SKM-1 treated with dmso at 0.1 percent for 144 hours (cell line): Measurements from ENCODE around the gene ZMIZ1.

ENCODE experiments used
- DNase-seq: peaks from one replicate; lab custom pipeline; 2025; ENCODE audit not compliant: unreplicated experiment; lab: John Stamatoyannopoulos, UW

Gene ZMIZ1

GRCh38 chr10:79301754-79302530 is 233.2 kb downstream of the ZMIZ1 start:
- no peak for DNase-seq

DNA sequence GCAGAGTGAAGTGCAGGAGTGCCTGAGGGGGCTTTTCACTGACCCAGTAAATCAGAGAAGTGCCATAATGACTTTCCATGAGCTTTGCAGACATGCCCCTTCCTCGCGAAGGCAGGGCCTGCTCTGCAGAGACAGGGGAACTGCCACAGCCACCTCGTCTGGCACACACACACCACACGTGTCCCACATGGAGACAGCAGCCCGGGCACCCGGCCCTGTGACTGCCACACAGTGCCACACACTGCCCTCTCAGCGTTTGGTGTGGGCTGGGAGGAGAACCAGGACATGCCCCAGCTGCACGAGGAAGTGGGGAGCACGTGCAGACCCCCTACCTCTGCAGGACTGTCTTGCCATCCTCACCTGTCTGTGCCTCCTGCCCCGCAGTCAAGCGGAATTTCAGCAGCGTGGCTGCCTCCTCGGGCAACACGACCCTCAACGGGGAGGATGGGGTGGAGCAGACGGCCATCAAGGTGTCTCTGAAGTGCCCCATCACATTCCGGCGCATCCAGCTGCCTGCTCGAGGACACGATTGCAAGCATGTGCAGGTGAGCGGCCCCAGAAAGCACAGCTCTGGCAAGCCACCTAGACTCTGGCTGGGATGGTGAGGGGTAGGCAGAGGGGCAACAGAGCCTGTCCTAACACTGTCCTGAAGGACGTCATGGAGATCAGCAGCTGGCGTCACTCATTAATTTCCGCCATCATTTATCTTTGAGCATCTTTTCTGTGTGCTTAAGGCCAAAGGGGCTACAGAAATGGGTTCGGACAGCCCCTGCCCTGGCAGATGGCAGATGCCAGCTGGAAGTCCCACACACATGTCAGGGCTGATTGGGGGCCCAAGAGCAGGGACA is 235.1 kb downstream of the ZMIZ1 start:
- no peak for DNase-seq

DNA sequence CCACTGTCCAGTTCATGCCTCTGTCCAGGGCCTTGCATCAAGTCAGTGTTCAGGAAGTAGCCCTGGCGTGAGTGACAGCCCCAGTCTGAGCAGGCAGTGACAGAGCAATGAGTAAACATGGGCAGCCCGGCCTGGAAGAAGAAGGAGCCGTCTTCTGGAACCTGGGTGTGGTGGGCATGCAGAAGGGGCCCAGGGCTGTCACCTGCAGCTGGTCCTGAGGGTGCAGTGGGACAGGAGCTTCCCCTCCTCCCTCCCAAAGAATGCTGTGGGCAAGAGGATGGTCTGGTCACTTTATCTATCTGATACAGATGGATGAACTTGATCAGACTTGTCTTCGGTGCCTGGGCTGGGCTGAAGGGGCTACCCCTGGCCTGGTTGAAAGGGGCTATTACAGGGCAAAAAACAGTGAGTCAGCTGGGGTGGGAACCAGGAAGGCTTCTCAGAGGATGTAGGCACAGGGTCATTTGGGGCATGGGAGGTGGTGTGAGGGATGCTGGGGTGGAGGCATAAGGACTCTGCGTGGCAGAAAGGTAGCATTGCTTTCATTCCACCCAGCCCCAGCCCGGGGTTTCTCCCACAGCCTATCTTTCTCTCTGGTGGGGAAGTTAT is 235.8 kb downstream of the ZMIZ1 start:
- no peak for DNase-seq

GRCh38 chr10:79305515-79305914 is 236.7 kb downstream of the ZMIZ1 start:
- DNase-seq: no peak

DNA sequence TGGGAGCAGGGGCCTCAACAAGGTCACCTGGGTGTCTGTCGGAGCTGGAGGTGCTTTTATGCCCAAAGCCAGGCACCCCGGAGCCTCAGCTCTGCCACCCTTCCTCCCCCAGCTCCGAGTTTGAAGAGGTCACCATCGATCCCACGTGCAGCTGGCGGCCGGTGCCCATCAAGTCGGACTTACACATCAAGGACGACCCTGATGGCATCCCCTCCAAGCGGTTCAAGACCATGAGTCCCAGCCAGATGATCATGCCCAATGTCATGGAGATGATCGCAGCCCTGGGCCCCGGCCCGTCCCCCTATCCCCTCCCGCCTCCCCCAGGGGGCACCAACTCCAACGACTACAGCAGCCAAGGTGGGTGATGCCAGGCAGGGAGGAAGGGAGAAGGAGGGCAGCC is 237.2 kb downstream of the ZMIZ1 start:
- DNase-seq: no peak

GRCh38 chr10:79306644-79307220 is 238.0 kb downstream of the ZMIZ1 start:
- DNase-seq: no peak

GRCh38 chr10:79308016-79308415 is 239.2 kb downstream of the ZMIZ1 start:
- DNase-seq: no peak

- DNase-seq: no peak
Measured at GRCh38 chr10:79308969-79309665, 240.4 kb downstream of the ZMIZ1 start.

DNA sequence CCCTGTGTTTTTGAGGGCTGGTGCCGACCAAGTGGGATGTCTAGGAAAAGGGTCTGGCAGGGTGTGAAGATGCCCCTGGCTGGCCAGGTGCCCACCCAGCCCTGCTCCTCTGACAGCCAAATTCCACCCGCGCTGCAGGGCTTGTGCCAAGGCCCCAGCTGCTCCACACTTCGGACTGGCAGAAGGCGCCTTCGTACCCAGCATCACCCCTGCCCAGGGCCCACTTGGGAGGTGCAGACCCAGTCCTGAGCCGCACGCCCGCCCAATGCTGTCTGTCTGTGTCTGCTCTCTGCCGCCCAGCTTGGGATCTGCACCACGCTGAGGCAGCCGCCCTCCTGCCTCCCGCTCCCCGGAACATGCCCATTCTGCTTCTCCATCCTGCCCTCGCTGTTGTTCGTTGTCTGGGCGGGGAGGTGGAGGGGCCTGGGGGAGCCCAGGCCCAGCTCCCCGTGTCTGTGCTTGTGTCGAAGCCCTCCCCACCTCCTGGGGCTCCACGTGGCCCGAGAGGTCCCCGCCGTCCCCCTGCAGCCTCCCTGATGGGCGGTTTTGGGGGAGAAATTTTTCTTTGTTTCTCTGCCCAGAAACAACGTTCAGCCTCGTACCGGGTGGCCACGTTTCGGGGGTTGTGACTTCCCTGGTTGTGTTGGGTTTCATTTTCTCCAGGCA is 241.6 kb downstream of the ZMIZ1 start:
- no peak for DNase-seq

GRCh38 chr10:79310911-79311573 is 242.3 kb downstream of the ZMIZ1 start:
- DNase-seq: no peak

DNA sequence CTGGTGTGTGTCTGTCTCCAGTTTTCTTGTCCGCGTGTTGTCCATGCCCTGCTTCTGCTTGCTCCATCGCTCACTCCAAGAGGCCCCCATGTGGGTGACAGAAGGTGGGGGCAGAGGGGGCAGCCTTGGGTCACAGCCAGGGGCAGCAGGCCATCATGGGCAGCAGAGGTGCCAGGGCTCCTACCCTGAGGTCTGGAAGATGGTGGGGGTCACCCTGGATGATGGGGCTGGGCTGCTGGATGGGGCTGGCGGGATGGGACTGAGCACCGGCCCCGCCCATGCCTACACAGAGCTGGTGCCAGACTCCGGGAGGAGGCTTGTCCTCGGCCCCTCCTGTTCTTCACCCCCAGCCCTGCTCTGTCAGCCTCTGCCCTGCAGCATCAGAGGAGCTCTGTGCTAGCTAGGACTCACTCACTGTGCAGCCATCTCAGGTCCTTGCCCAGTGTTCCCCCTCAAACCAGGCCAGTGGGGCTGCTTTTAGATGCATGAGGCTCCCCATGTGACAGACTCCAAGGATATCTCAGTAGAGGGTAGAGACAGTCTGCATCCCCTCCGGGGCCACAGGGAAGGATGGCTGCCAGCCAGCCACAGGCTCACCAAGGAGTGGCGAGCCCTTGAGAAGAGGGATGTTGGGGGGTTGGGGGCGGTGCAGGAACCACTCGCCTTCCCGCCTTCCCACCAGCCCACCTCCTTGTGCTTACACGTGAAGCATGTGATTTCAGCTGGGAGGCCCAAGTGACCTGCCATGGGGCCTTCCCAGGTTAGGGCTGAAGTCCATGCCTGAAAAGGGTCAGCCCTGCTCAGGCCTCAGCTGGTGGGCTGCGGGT is 243.0 kb downstream of the ZMIZ1 start:
- no peak for DNase-seq

GRCh38 chr10:79312601-79313187 is 243.9 kb downstream of the ZMIZ1 start:
- DNase-seq: no peak

GRCh38 chr10:79313320-79313719 is 244.6 kb downstream of the ZMIZ1 start:
- no peak for DNase-seq

DNA sequence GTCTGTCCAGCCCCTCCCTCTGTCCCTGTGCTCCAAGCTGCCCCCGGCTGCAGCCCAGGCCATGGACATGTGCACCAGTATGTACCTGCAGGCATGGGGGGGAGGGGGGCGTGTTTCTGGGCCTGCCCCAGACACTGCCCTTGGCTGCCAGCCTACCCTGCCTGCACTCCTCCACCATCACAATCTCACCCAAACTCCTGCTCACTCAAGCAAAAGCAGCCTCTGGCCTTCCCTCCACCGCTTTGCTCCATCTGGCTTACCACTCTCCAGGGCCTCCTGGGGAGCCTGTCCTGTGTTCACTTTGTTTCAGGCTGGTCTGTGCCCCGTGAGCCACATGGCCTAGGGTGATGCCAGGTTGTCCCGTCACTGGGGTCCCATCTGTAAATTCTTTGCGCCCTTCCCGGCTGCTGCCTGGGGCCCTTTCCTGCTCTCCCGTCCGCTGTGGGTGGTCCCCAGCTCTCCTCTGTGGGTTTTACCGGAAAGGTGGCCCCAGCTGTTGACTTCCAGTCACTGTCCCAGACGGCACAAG is 245.2 kb downstream of the ZMIZ1 start:
- no peak for DNase-seq

DNA sequence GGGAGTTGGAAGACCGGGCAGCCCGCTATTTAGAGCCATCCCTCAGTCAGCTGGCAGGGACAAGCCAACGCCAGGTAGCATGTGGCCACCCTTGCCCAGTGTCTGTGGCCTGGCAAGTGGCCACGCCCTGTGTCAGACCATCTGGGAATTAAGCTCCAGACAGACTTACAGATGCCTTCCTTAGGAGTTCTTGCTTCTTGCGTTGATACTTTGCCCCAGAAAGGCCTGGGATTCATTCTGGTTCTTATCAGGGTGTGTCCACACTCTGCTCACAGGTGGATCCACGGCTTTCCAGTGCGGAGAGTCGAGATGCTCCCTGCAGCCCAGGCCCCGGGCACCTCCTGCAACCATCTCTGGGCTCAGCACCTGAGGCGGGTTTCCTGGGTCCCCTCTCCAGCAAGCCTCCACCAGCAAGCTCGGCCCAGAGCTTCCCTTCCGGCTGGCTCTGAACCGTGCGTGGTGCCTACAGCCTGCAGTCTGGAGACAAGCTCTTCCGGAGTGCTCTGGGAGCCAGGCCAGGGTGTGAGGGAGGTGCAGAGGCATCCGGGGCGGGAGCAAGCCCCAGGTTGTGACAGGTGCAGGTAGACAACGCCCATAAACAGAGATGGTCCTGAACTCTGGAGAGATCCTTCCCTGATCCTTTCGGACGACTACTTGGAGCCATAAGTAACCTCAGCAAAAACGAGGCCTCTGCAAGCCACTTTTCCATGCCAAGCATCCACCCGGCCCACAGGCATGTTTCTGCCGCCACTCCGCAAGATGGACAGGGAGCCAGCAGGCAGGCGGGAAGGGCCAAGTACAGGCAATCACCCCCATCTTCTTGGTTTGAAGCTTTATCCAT is 246.2 kb downstream of the ZMIZ1 start:
- no peak for DNase-seq

DNA sequence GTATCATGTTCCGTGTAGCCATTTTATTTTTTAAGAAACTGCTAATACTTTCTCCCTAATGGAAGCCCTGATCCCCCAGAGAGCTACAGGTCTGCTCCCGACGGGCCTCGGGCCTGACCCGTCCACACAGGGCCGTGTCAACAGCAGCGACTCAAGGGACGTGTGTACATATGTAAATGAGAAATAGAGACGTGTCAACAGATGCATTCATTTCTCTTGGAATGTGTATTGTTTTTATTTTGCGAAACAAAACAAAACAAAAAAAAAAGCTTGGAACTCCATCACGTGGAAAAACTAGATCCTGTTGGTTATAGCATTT is 246.8 kb downstream of the ZMIZ1 start:
- DNase-seq: no peak

GRCh38 chr10:79316671-79317431 is 248.1 kb downstream of the ZMIZ1 start:
- no peak for DNase-seq
